Ectodermal cell (in vitro differentiated cells): ENCODE data around the gene TMEM40.

ENCODE experiments used
- H3K27ac ChIP-seq: 2 replicates; pipeline ENCODE4 v1.7.0; 2013; ENCODE audit warnings: mild to moderate bottlenecking, low read depth, low read length; ENCODE audit not compliant: insufficient read depth, poor library complexity, severe bottlenecking
- H3K27me3 ChIP-seq: 2 replicates; pipeline ENCODE4 v1.7.0; 2013; ENCODE audit warnings: mild to moderate bottlenecking, low read length; ENCODE audit not compliant: insufficient read depth, control insufficient read depth, poor library complexity, severe bottlenecking
- H3K36me3 ChIP-seq: one replicate; pipeline ENCODE4 v1.7.0; 2013; ENCODE audit warnings: low read length; ENCODE audit not compliant: control insufficient read depth, insufficient read depth
- H3K4me1 ChIP-seq: one replicate; pipeline ENCODE4 v1.7.0; 2013; ENCODE audit warnings: low read length; ENCODE audit not compliant: control insufficient read depth, insufficient read depth
- H3K4me3 ChIP-seq: 2 replicates; pipeline ENCODE4 v1.7.0; 2013; ENCODE audit warnings: low read depth, low read length, control low read depth; ENCODE audit not compliant: insufficient read depth
- H3K9me3 ChIP-seq: 2 replicates; pipeline ENCODE4 v1.7.0; 2013; ENCODE audit warnings: mild to moderate bottlenecking, low read length, moderate library complexity; ENCODE audit not compliant: control insufficient read depth
- WGBS, 2 experiments: methylation state at CpG; one replicate each; pipeline ENCODE4 v1.1.7; 2013; ENCODE audit warnings: missing lambda C conversion rate in 2 of 2; 5-methylcytosine and 5-hydroxymethylcytosine counted together

The TMEM40 gene

GRCh38 chr3:12752809-12753208 is 6.2 kb downstream of the TMEM40 start:
- Histone ChIP-seq H3K4me1 (no peaks in the 10 kb centered on the region), H3K9me3 (no peaks in the 10 kb centered on the region), H3K27ac (no peak overlapping the region), H3K36me3 (no peaks in the 10 kb centered on the region), H3K27me3 (no peaks in the 10 kb centered on the region), H3K4me3 (no peak overlapping the region)
- 89 to 92% methylated on average over 2 of the region's 2 CpGs for WGBS, 2 experiments

GRCh38 chr3:12752102-12752501 is 7.0 kb downstream of the TMEM40 start:
- no peaks in the 10 kb centered on the region for H3K36me3 ChIP-seq
- H3K4me3 ChIP-seq = no peak overlapping the region
- no peaks in the 10 kb centered on the region for H3K27me3 ChIP-seq
- 46 to 52% methylated on average over 3 of the region's 3 CpGs for WGBS, 2 experiments
- no peaks in the 10 kb centered on the region for H3K4me1 ChIP-seq
- H3K27ac ChIP-seq = no peak overlapping the region
- no peaks in the 10 kb centered on the region for H3K9me3 ChIP-seq

- no peaks in the 10 kb centered on the region for H3K9me3 ChIP-seq
- no peak overlapping the region for H3K27ac ChIP-seq
- no peak overlapping the region for H3K4me3 ChIP-seq
- H3K4me1 ChIP-seq = no peaks in the 10 kb centered on the region
- H3K36me3 ChIP-seq = no peaks in the 10 kb centered on the region
- no peaks in the 10 kb centered on the region for H3K27me3 ChIP-seq
- WGBS, 2 experiments = 88 to 90% methylated on average over 5 of the region's 5 CpGs
Observed at GRCh38 chr3:12751571-12751970, 7.5 kb downstream of the TMEM40 start.

- no peaks in the 10 kb centered on the region for H3K9me3 ChIP-seq
- no peaks in the 10 kb centered on the region for H3K27me3 ChIP-seq
- no peak overlapping the region for H3K4me3 ChIP-seq
- no peaks in the 10 kb centered on the region for H3K36me3 ChIP-seq
- no peaks in the 10 kb centered on the region for H3K4me1 ChIP-seq
- 83 to 88% methylated on average over 4 of the region's 4 CpGs for WGBS, 2 experiments
- H3K27ac ChIP-seq = no peak overlapping the region
Observed at GRCh38 chr3:12750658-12751071, 8.4 kb downstream of the TMEM40 start.

- H3K4me3 ChIP-seq = no peak overlapping the region
- H3K9me3 ChIP-seq = no peaks in the 10 kb centered on the region
- no peak overlapping the region for H3K27ac ChIP-seq
- WGBS, 2 experiments = 89 to 91% methylated on average over 3 of the region's 3 CpGs
- no peaks in the 10 kb centered on the region for H3K4me1 ChIP-seq
- H3K36me3 ChIP-seq = no peaks in the 10 kb centered on the region
- no peaks in the 10 kb centered on the region for H3K27me3 ChIP-seq
Observed at GRCh38 chr3:12750223-12750622, 8.8 kb downstream of the TMEM40 start.

- Histone ChIP-seq H3K4me1 (no peaks in the 10 kb centered on the region), H3K4me3 (no peak overlapping the region), H3K9me3 (no peaks in the 10 kb centered on the region), H3K36me3 (no peaks in the 10 kb centered on the region), H3K27me3 (no peaks in the 10 kb centered on the region), H3K27ac (no peak overlapping the region)
- WGBS, 2 experiments = 97% methylated on average over 4 to 5 of the region's 5 CpGs
Observed at GRCh38 chr3:12748477-12748876, 10.6 kb downstream of the TMEM40 start.

GRCh38 chr3:12746419-12746818 is 12.6 kb downstream of the TMEM40 start:
- H3K36me3 ChIP-seq = no peaks in the 10 kb centered on the region
- WGBS, 2 experiments = 86 to 87% methylated on average over 10 of the region's 10 CpGs
- H3K4me3 ChIP-seq = no peak overlapping the region
- H3K27ac ChIP-seq = no peak overlapping the region
- H3K4me1 ChIP-seq = no peaks in the 10 kb centered on the region
- no peaks in the 10 kb centered on the region for H3K27me3 ChIP-seq
- H3K9me3 ChIP-seq = no peaks in the 10 kb centered on the region

GRCh38 chr3:12744326-12744725 is 14.7 kb downstream of the TMEM40 start:
- WGBS, 2 experiments = 92 to 96% methylated on average over 1 of the region's 1 CpG
- Histone ChIP-seq H3K9me3 (no peaks in the 10 kb centered on the region), H3K4me1 (no peaks in the 10 kb centered on the region), H3K27ac (no peak overlapping the region), H3K27me3 (no peaks in the 10 kb centered on the region), H3K4me3 (no peak overlapping the region), H3K36me3 (no peaks in the 10 kb centered on the region)

- Histone ChIP-seq H3K9me3 (no peaks in the 10 kb centered on the region), H3K27ac (no peak overlapping the region), H3K4me3 (no peak overlapping the region), H3K4me1 (no peaks in the 10 kb centered on the region), H3K27me3 (no peaks in the 10 kb centered on the region), H3K36me3 (no peaks in the 10 kb centered on the region)
- 91 to 94% methylated on average over 11 of the region's 11 CpGs for WGBS, 2 experiments
Observed at GRCh38 chr3:12743583-12743982, 15.5 kb downstream of the TMEM40 start.

GRCh38 chr3:12742330-12743107 is 16.5 kb downstream of the TMEM40 start:
- Histone ChIP-seq H3K4me1 (no peaks in the 10 kb centered on the region), H3K27ac (no peak overlapping the region), H3K9me3 (no peaks in the 10 kb centered on the region), H3K4me3 (no peak overlapping the region), H3K36me3 (no peaks in the 10 kb centered on the region), H3K27me3 (no peaks in the 10 kb centered on the region)
- 68 to 80% methylated on average over 5 of the region's 5 CpGs for WGBS, 2 experiments
